Measurements from ENCODE around the gene TYROBP. TPM values are rescaled to one million over a fixed set of nuclear protein-coding genes. Genes with fewer than 3 reads are reported as not detected.
"Not testable (repeated sequence)": the region's sequence is repeated elsewhere in the genome, so short reads cannot be mapped to it uniquely, and the experiment has no call there.

TYROBP gene
- total and polyA plus RNA-seq, 12 donors = 11.8 to 323 (median 163) TPM

GRCh38 chr19:35897706-35898451 lies 10.2 kb downstream of the TYROBP start:
- 86 to 93% (median 89%) methylated on average over 13 of the region's 13 CpGs for WGBS, 4 donors
- DNase-seq = no peak
- Histone ChIP-seq H3K4me1 (replicated peaks in 1 of 2) (peaks cover 6 to 16% of the 10 kb centered on the region in 2 donors), H3K27ac (peak overlapping the region in 3 of 5 donors; percentile 64 to 89 (median 87)), H3K4me3 (peak overlapping the region in 1 of 4 donors; percentile 72), H3K27me3 (no peaks in the 10 kb centered on the region), H3K36me3 (replicated peaks in 1 of 2) (peaks cover 0 to 45% of the 10 kb centered on the region in 2 donors), H3K9me3 (replicated peaks in 1 of 3) (no peaks in the 10 kb centered on the region)
- TF ChIP-seq POLR2A (IDR thresholded peaks at IDR 0.05) = no peak
- TF ChIP-seq, protein P1, sequence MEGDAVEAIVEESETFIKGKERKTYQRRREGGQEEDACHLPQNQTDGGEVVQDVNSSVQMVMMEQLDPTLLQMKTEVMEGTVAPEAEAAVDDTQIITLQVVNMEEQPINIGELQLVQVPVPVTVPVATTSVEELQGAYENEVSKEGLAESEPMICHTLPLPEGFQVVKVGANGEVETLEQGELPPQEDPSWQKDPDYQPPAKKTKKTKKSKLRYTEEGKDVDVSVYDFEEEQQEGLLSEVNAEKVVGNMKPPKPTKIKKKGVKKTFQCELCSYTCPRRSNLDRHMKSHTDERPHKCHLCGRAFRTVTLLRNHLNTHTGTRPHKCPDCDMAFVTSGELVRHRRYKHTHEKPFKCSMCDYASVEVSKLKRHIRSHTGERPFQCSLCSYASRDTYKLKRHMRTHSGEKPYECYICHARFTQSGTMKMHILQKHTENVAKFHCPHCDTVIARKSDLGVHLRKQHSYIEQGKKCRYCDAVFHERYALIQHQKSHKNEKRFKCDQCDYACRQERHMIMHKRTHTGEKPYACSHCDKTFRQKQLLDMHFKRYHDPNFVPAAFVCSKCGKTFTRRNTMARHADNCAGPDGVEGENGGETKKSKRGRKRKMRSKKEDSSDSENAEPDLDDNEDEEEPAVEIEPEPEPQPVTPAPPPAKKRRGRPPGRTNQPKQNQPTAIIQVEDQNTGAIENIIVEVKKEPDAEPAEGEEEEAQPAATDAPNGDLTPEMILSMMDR (IDR thresholded peaks at IDR 0.05) = no peak
- intact Hi-C loops (cut with DNase I) = no loop called here

GRCh38 chr19:35896643-35897040 lies 11.5 kb downstream of the TYROBP start:
- no peak for TF ChIP-seq POLR2A (IDR thresholded peaks at IDR 0.05)
- TF ChIP-seq, protein P1 (IDR thresholded peaks at IDR 0.05) = no peak
- WGBS, 4 donors = 91 to 96% (median 95%) methylated on average over 12 to 13 of the region's 13 CpGs; no CpG with 5 or more reads in 1 of the 4 donors
- DNase-seq = no peak
- H3K27ac ChIP-seq = no peak overlapping the region
- H3K4me1 ChIP-seq (replicated peaks in 1 of 2) = peaks cover 6 to 16% of the 10 kb centered on the region in 2 donors
- intact Hi-C loops (cut with DNase I) = no loop called here
- no peaks in the 10 kb centered on the region for H3K27me3 ChIP-seq
- H3K4me3 ChIP-seq = no peak overlapping the region
- H3K36me3 ChIP-seq (replicated peaks in 1 of 2) = peaks cover 0 to 48% of the 10 kb centered on the region in 2 donors
- H3K9me3 ChIP-seq (replicated peaks in 1 of 3) = no peaks in the 10 kb centered on the region

GRCh38 chr19:35895911-35896642 lies 12.0 kb downstream of the TYROBP start:
- 83 to 93% (median 91%) methylated on average over 6 to 21 of the region's 21 CpGs for WGBS, 4 donors

DNA sequence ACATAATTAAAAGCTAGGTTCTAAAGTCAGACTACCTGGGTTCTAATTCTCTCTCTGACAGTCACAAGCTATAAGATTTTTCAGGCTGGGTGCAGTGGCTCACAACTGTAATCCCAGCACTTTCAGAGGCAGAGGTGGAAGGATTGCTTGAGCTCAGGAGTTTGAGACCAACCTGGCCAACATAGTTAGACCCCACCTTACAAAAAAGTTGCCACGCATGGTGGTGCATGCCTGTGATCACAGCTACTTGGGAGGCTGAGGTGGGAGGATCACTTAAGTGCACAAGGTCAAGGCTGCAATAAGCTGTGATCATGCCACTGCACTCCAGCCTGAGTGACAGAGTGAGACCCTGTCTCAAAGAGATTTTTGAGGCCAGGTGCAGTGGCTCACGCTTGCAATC lies 13.8 kb downstream of the TYROBP start:
- H3K27ac ChIP-seq = no peak overlapping the region
- no peak for DNase-seq
- H3K36me3 ChIP-seq (replicated peaks in 1 of 2) = peaks cover 0 to 64% of the 10 kb centered on the region in 2 donors
- no peak overlapping the region for H3K4me3 ChIP-seq
- no peaks in the 10 kb centered on the region for H3K9me3 ChIP-seq (replicated peaks in 1 of 3)
- H3K27me3 ChIP-seq = no peaks in the 10 kb centered on the region
- peaks cover 6 to 9% of the 10 kb centered on the region in 2 donors for H3K4me1 ChIP-seq (replicated peaks in 1 of 2)
- 97 to 100% (median 99%) methylated on average over 2 of the region's 2 CpGs for WGBS, 4 donors
- intact Hi-C loops (cut with DNase I) = no loop called here
- TF ChIP-seq POLR2A (IDR thresholded peaks at IDR 0.05) = no peak
- TF ChIP-seq, protein P1 (IDR thresholded peaks at IDR 0.05) = no peak

More at GRCh38 chr19:35895911-35896642, 12.0 kb downstream of the TYROBP start:
- Histone ChIP-seq H3K4me3 (no peak overlapping the region), H3K27ac (no peak overlapping the region), H3K36me3 (replicated peaks in 1 of 2) (peaks cover 0 to 48% of the 10 kb centered on the region in 2 donors), H3K9me3 (replicated peaks in 1 of 3) (no peaks in the 10 kb centered on the region), H3K27me3 (no peaks in the 10 kb centered on the region), H3K4me1 (replicated peaks in 1 of 2) (peaks cover 6 to 13% of the 10 kb centered on the region in 2 donors)
- TF ChIP-seq POLR2A (IDR thresholded peaks at IDR 0.05) = no peak
- TF ChIP-seq, protein P1 (IDR thresholded peaks at IDR 0.05) = no peak
- intact Hi-C loops (cut with DNase I) = no loop called here
- no peak for DNase-seq

GRCh38 chr19:35891819-35892218 lies 16.3 kb downstream of the TYROBP start:
- 90 to 100% (median 94%) methylated on average over 3 of the region's 3 CpGs for WGBS, 4 donors
- H3K4me3 ChIP-seq; H3K27ac ChIP-seq; H3K27me3 ChIP-seq; DNase-seq; intact Hi-C loops (cut with DNase I); H3K4me1 ChIP-seq (replicated peaks in 1 of 2); H3K9me3 ChIP-seq (replicated peaks in 1 of 3): not testable (repeated sequence)
- peaks cover 0 to 80% of the 10 kb centered on the region in 2 donors for H3K36me3 ChIP-seq (replicated peaks in 1 of 2)
